AG09309 (cell line): ENCODE results near the gene CKMT2.

Source experiments
- DNase-seq: peaks from one replicate; pipeline ENCODE4 v3.0.0-alpha.2; 2010; ENCODE audit warnings: low read depth
- H3K4me3 ChIP-seq: 2 replicates; pipeline ENCODE4 v1.5.1; 2011; ENCODE audit warnings: mild to moderate bottlenecking, low read depth, low read length, moderate library complexity; ENCODE audit not compliant: control insufficient read depth
- TF ChIP-seq, protein P1 (sequence below): IDR thresholded peaks from 2 replicates; pipeline ENCODE4 v1.5.1; 2011; ENCODE audit warnings: mild to moderate bottlenecking, low read depth, low read length, inconsistent platforms; ENCODE audit not compliant: insufficient read depth, control insufficient read depth; ENCODE audit errors: missing control alignments

Gene CKMT2

DNA sequence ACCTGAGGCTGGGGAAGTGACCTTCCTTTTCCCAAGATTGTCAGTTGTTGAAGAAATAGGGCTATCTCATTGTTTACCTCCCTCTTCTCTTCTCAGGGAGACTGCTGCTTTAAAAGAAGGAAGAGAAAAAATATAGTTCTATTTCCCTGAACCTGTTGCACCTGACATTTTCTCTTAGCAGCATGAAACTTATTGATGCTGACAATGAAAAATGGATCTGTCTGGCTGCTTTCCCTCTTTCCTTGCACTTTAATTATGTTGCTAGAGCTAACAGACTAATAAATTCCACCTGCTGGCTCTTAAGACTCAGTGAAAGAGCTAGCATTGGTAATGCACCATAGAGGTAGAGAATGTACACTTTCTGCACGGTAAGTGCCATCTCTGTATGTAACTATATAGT, 6.2 kb upstream of the CKMT2 start:
- TF ChIP-seq, protein P1, sequence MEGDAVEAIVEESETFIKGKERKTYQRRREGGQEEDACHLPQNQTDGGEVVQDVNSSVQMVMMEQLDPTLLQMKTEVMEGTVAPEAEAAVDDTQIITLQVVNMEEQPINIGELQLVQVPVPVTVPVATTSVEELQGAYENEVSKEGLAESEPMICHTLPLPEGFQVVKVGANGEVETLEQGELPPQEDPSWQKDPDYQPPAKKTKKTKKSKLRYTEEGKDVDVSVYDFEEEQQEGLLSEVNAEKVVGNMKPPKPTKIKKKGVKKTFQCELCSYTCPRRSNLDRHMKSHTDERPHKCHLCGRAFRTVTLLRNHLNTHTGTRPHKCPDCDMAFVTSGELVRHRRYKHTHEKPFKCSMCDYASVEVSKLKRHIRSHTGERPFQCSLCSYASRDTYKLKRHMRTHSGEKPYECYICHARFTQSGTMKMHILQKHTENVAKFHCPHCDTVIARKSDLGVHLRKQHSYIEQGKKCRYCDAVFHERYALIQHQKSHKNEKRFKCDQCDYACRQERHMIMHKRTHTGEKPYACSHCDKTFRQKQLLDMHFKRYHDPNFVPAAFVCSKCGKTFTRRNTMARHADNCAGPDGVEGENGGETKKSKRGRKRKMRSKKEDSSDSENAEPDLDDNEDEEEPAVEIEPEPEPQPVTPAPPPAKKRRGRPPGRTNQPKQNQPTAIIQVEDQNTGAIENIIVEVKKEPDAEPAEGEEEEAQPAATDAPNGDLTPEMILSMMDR = no peak
- no peak for DNase-seq
- no peak overlapping the region for H3K4me3 ChIP-seq

DNA sequence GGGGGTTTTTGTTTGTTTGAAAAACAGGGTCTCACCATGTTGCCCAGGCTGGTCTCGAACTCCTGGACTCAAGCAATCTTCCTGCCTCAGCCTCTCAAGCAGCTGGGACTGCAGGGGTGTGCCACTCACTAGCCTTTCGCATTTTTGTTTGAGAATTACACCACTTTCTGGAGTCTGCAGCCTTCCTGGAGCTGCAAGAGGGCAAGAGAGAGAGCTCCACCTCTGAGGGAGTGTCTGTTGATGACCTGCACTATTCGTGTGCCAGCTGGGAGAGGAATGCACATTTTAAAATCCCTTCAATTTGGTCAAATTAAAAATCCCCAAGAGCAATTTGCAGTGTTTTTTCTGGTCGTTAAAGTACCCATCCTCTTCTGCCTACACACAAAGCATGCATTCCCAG, 5.0 kb upstream of the CKMT2 start:
- no peak overlapping the region for H3K4me3 ChIP-seq
- no peak for DNase-seq
- TF ChIP-seq, protein P1 = no peak

DNA sequence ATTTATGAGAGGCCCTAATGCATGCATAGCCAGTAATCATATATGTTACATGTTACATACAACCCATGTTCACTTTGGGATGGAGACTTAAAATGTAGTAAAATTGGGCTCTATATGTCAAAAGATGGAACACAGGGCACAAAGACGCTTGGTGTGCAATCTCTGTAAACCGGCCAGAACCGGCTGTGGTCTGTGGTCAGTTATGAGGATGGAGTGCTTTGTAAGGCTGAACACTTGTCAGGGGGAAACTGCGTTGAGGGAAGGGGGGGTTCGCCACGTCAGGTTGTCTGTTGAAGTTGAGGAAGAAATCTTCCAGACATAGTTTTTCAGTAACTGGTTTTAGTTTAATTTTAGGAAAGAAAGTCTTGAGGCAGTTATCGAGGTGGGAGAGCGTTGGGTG, 2.7 kb upstream of the CKMT2 start:
- DNase-seq = no peak
- H3K4me3 ChIP-seq = no peak overlapping the region
- TF ChIP-seq, protein P1 = no peak

DNA sequence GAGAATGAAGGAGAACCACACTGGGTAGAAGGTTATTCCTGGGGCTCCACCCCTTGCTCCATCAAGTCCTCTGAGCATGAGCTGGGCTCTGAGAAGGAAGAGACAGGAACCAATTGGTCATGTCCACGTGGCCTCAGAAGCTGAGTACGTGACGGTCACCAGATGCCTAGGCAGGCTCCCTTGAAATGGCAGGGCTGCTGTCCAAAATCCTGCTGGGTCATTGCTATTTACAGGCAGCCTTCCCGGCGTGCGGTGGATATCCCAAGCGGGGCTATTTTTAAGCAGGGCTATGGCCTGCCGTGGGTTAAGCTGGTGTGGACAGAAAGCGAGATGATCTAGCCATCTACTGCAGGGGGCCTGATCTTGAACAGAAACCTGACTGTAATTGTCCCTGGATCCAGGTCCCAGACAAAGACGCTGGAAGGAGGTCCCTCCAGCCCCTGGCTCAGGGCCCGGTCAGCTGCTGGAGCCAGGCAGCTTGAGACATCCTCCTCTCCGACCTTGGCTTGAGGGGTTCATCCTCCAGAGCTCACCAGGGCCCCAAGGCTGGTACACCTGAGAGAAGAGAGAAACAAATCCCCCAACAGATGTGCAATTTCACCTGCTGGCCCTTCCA, 550 bp upstream of the CKMT2 start:
- peak; percentile 2 for DNase-seq
- no peak overlapping the region for H3K4me3 ChIP-seq
- TF ChIP-seq, protein P1 = no peak

DNA sequence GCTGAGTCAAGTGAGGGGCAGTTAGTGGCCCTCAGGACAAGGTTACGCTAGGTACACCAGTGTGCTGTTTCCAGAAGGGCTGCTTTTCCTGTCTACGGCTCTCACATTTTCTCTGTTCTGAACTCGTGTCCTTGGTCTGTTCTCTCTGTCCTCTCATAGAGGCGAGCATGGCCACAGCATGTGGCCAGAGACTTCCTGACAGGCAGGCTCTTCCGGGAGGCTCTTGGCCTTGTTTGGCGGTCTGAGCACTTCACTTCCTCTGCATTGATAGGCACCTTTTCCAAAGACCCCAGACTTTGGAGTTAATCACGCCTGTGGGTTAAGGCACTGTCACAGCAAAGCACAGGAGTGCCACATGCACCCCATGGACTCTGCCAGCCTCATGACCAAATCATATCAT, 1.2 kb downstream of the CKMT2 start:
- no peak overlapping the region for H3K4me3 ChIP-seq
- TF ChIP-seq, protein P1 = no peak
- DNase-seq = no peak

DNA sequence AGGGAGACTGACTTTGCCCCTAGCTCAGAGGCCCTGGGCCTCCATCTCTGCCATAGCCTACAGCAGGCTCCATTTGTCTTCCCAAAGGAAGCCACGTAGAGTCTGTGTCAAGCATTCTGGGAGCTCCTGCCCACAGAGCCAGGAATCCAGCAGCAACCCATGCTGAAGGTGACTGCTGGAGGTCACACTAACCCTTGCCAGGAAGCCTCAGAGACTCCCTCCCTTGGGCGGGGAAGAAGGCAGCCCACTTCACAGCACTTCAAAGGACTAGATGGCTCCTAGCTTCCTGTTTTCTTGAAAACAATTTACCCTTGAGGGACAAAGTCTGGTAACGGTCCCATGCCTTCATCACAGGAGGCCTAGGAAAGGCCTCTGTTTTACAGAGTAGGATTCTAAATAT, 1.7 kb downstream of the CKMT2 start:
- no peak for DNase-seq
- TF ChIP-seq, protein P1 = no peak
- H3K4me3 ChIP-seq = no peak overlapping the region
